DOHH2 (cell line): Measurements from ENCODE around the gene GSG1L.

Experiments used
- H3F3A ChIP-seq: fragments of 200-600 bp; sonication (generic), shearing (Covaris generic); 2 replicates; pipeline ENCODE4 v1.6.0; 2016; ENCODE audit warnings: antibody characterized with exemption, mild to moderate bottlenecking; ENCODE audit not compliant: control insufficient read depth, insufficient read depth
- H3K27ac ChIP-seq: fragments of 200-600 bp; sonication (generic); 2 replicates; pipeline ENCODE4 v1.5.1; 2014; ENCODE audit warnings: low read depth, mild to moderate bottlenecking, low read length, moderate library complexity
- H3K27me3 ChIP-seq: fragments of 200-600 bp; sonication (generic); 2 replicates; pipeline ENCODE4 v1.6.1; 2014; ENCODE audit warnings: mild to moderate bottlenecking, low read length, mixed read lengths; ENCODE audit not compliant: control insufficient read depth
- H3K36me3 ChIP-seq: fragments of 200-600 bp; sonication (generic); 2 replicates; pipeline ENCODE4 v1.6.1; 2014; ENCODE audit warnings: mild to moderate bottlenecking, low read length, moderate library complexity, mixed read lengths; ENCODE audit not compliant: control insufficient read depth
- H3K4me1 ChIP-seq: fragments of 200-600 bp; sonication (generic); 2 replicates; pipeline ENCODE4 v1.6.1; 2014; ENCODE audit warnings: mild to moderate bottlenecking, low read length, mixed read lengths; ENCODE audit not compliant: control insufficient read depth
- H3K4me2 ChIP-seq: fragments of 200-600 bp; sonication (generic); 2 replicates; pipeline ENCODE4 v1.6.0; 2014; ENCODE audit warnings: mild to moderate bottlenecking, low read length, moderate library complexity
- H3K4me3 ChIP-seq: fragments of 200-600 bp; sonication (generic); 2 replicates; pipeline ENCODE4 v1.5.1; 2014; ENCODE audit warnings: mild to moderate bottlenecking, low read length, mixed read lengths
- H3K79me2 ChIP-seq: fragments of 200-600 bp; sonication (generic); 2 replicates; pipeline ENCODE4 v1.6.1; 2014; ENCODE audit warnings: mild to moderate bottlenecking, low read length, mixed read lengths; ENCODE audit not compliant: control insufficient read depth
- H3K9me2 ChIP-seq: fragments of 200-600 bp; sonication (generic); replicated peaks from 2 replicates; pipeline ENCODE4 v1.6.1; 2014; ENCODE audit warnings: mild to moderate bottlenecking, low read length, mixed read lengths; ENCODE audit not compliant: control insufficient read depth
- H3K9me3 ChIP-seq: fragments of 200-600 bp; sonication (generic); 2 replicates; pipeline ENCODE4 v1.6.1; 2014; ENCODE audit warnings: antibody characterized with exemption, low read length, mixed read lengths; ENCODE audit not compliant: control insufficient read depth, insufficient read depth
- H4K20me1 ChIP-seq: fragments of 200-600 bp; sonication (generic); 2 replicates; pipeline ENCODE4 v1.6.0; 2014; ENCODE audit warnings: low read depth, mild to moderate bottlenecking, antibody characterized with exemption, low read length, moderate library complexity; ENCODE audit not compliant: control insufficient read depth, insufficient read depth
- EZH2phosphoT487 ChIP-seq: fragments of 200-600 bp; sonication (generic); IDR thresholded peaks from 2 replicates; pipeline ENCODE4 v1.6.1; 2017; ENCODE audit warnings: borderline replicate concordance, mild to moderate bottlenecking, antibody characterized with exemption, low read length, moderate library complexity, mixed read lengths
- TF ChIP-seq, protein P1 (sequence below): fragments of 200-600 bp; sonication (generic); IDR thresholded peaks from one replicate; pipeline ENCODE4 v1.5.1; 2014; ENCODE audit warnings: antibody characterized with exemption, mild to moderate bottlenecking, low read depth, low read length; ENCODE audit not compliant: poor library complexity, severe bottlenecking

Gene GSG1L

GRCh38 chr16:27823421-27823820 is 240.1 kb downstream of the GSG1L start:
- no peaks in the 10 kb centered on the region for H3K79me2 ChIP-seq
- no peaks in the 10 kb centered on the region for H3K4me1 ChIP-seq
- H3K4me3 ChIP-seq, result no peak overlapping the region
- H4K20me1 ChIP-seq, result no peaks in the 10 kb centered on the region
- H3K4me2 ChIP-seq, result no peak overlapping the region
- H3K36me3 ChIP-seq, result no peaks in the 10 kb centered on the region
- no peaks in the 10 kb centered on the region for H3F3A ChIP-seq
- H3K9me3 ChIP-seq, result no peaks in the 10 kb centered on the region
- TF ChIP-seq, protein P1, sequence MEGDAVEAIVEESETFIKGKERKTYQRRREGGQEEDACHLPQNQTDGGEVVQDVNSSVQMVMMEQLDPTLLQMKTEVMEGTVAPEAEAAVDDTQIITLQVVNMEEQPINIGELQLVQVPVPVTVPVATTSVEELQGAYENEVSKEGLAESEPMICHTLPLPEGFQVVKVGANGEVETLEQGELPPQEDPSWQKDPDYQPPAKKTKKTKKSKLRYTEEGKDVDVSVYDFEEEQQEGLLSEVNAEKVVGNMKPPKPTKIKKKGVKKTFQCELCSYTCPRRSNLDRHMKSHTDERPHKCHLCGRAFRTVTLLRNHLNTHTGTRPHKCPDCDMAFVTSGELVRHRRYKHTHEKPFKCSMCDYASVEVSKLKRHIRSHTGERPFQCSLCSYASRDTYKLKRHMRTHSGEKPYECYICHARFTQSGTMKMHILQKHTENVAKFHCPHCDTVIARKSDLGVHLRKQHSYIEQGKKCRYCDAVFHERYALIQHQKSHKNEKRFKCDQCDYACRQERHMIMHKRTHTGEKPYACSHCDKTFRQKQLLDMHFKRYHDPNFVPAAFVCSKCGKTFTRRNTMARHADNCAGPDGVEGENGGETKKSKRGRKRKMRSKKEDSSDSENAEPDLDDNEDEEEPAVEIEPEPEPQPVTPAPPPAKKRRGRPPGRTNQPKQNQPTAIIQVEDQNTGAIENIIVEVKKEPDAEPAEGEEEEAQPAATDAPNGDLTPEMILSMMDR, result no peak
- no peak for TF ChIP-seq EZH2phosphoT487
- no peaks in the 10 kb centered on the region for H3K27me3 ChIP-seq
- no peaks in the 10 kb centered on the region for H3K9me2 ChIP-seq
- no peak overlapping the region for H3K27ac ChIP-seq

- Histone ChIP-seq H3K4me2 (no peak overlapping the region), H3K4me3 (no peak overlapping the region), H3K27me3 (no peaks in the 10 kb centered on the region), H3K9me2 (no peaks in the 10 kb centered on the region), H3F3A (no peaks in the 10 kb centered on the region), H3K4me1 (no peaks in the 10 kb centered on the region), H3K9me3 (no peaks in the 10 kb centered on the region), H3K79me2 (no peaks in the 10 kb centered on the region), H3K27ac (no peak overlapping the region), H4K20me1 (no peaks in the 10 kb centered on the region), H3K36me3 (no peaks in the 10 kb centered on the region)
- TF ChIP-seq EZH2phosphoT487, result no peak
- TF ChIP-seq, protein P1, result no peak
These were observed 240.5 kb downstream of the GSG1L start for GRCh38 chr16:27822996-27823395.

DNA sequence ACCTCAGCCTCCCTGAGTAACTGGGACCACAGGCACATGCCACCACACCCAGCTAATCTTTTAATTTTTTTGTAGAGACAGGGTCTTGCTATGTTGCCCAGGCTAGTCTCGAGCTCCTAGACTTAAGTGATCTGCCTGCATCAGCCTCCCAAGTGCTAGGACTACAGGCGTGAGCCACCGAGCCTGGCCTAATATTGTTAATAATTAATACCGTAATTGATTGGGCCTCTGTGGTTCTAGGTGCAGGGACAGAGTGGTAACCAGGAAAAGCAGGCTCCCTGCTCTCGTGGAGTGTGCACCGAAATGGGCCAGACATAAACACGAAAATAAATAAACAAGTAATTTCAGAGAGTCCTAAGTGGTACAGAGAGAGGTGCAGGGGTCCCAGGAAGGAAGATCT is 241.0 kb downstream of the GSG1L start:
- Histone ChIP-seq H3K4me2 (no peak overlapping the region), H3K4me3 (no peak overlapping the region), H4K20me1 (no peaks in the 10 kb centered on the region), H3K27me3 (no peaks in the 10 kb centered on the region), H3K9me3 (no peaks in the 10 kb centered on the region), H3K4me1 (no peaks in the 10 kb centered on the region), H3K27ac (no peak overlapping the region), H3K36me3 (no peaks in the 10 kb centered on the region), H3K9me2 (no peaks in the 10 kb centered on the region), H3F3A (no peaks in the 10 kb centered on the region), H3K79me2 (no peaks in the 10 kb centered on the region)
- TF ChIP-seq EZH2phosphoT487, result no peak
- TF ChIP-seq, protein P1, result no peak
